Stomach (tissue), 19 donors: ENCODE data around the gene DPCD. TPM values are rescaled to one million over a fixed set of nuclear protein-coding genes. Genes with fewer than 3 reads are reported as not detected.
A peak's percentile ranks its signal among the peaks of the same experiment; 100 is the strongest.

Experiments
- DNase-seq, 2 donors: peaks; one replicate each; pipeline versions ENCODE4 v3.0.0 to v3.0.0-alpha.2; 2013 to 2019
- H3K27ac ChIP-seq, 5 donors: fragments of 200-600 bp in 4 of 5; sonication (generic) in 4 of 5; one replicate each; pipeline ENCODE4 v1.5.1; 2013 to 2019; ENCODE audit warnings: mild to moderate bottlenecking in 1 of 5, moderate library complexity in 1 of 5
- H3K27me3 ChIP-seq, 3 donors: fragments of 200-600 bp; sonication (generic); one replicate each; pipeline ENCODE4 v1.5.1; 2017 to 2019; ENCODE audit warnings: mixed run types in 1 of 3
- H3K36me3 ChIP-seq, 4 donors: fragments of 200-600 bp; sonication (generic); 1 replicate in 3 of 4; 2 replicates in 1 of 4; pipeline ENCODE4 v1.5.1; 2016 to 2019
- H3K4me1 ChIP-seq, 4 donors: fragments of 200-600 bp; sonication (generic); one replicate each; pipeline ENCODE4 v1.5.1; 2016 to 2019
- H3K4me3 ChIP-seq, 4 donors: fragments of 200-600 bp; sonication (generic) in 3 of 4; one replicate each; pipeline ENCODE4 v1.5.1; 2016 to 2019; ENCODE audit warnings: mild to moderate bottlenecking in 1 of 4
- H3K9me3 ChIP-seq, 4 donors: fragments of 200-600 bp; sonication (generic); one replicate each; pipeline ENCODE4 v1.5.1; 2016 to 2019
- CTCF ChIP-seq, 7 experiments: fragments of 450-650 bp in 4 of 7; fragments of 200-600 bp in 3 of 7; sonication (generic) in 3 of 7; IDR thresholded peaks; one replicate each; pipeline ENCODE4 v1.5.1; 2016 to 2019; ENCODE audit warnings: antibody characterized with exemption in 7 of 7, control low read depth in 2 of 7, mild to moderate bottlenecking in 1 of 7
- EP300 ChIP-seq: sonication (generic); formaldehyde crosslinking; IDR thresholded peaks from one replicate; pipeline ENCODE4 v1.6.1; 2017; ENCODE audit warnings: antibody characterized with exemption
- POLR2A ChIP-seq, 4 donors: fragments of 450-650 bp; IDR thresholded peaks; one replicate each; pipeline ENCODE4 v1.6.1; 2016; ENCODE audit warnings: antibody characterized with exemption in 4 of 4, control low read depth in 2 of 4, mild to moderate bottlenecking in 1 of 4, moderate library complexity in 1 of 4
- POLR2AphosphoS5 ChIP-seq, 3 donors: sonication (generic); formaldehyde crosslinking; IDR thresholded peaks; one replicate each; pipeline ENCODE4 v1.6.1; 2016; ENCODE audit warnings: antibody characterized with exemption in 3 of 3
- WGBS, 5 donors: extraction: QIAGEN DNeasy Blood & Tissue Kit in 3 of 5; methylation state at CpG; one replicate each; pipeline versions ENCODE4 v1.1.5 to v1.1.7; 2013 to 2018; 5-methylcytosine and 5-hydroxymethylcytosine counted together
- intact Hi-C: fragments of 100-400 bp; cut with DNase I; formaldehyde crosslinking; loops from one replicate; pipeline ENCODE4 v1.15.1; 2023; ENCODE audit warnings: low total_unique reads
- long read RNA-seq, 10 donors: transcript quantifications; one replicate each; lab custom pipeline, GENCODE V29; 2026
- polyA plus RNA-seq, 3 donors: library from polyadenylated mRNA; stranded (reverse); fragments of 200-250 nt; gene quantifications; one replicate each; pipeline ENCODE4 v1.2.3, GENCODE V29; 2013
- total RNA-seq, 5 donors: library from RNA; depleted of rRNA; stranded (reverse); fragments of >200 nt; gene quantifications; one replicate each; pipeline versions ENCODE4 v1.1.0 to v1.2.3, GENCODE V29; 2014 to 2016
- donor health status: healthy with polysubstance abuse.
- donor health status: Bipolar disorder and iron deficiency.
- donor health status: healthy.

The DPCD gene
- total RNA-seq (10 to 100 TPM in 4 of 5 donors, 1 to 10 TPM in 1; 6.7 to 86.6 (median 18.7) TPM), polyA plus RNA-seq (10 to 100 TPM; 16.7 to 27.3 (median 23.6) TPM)
- long read RNA-seq, donor 1, transcript DPCD-202 (6 exons, 858 nt) = major isoform, 8 of 8 reads
- long read RNA-seq, donor 1, partial matches to known transcripts = 0 of 8 reads
- long read RNA-seq, donor 1, other reads (novel, unspliced or antisense) = 0 of 8 reads
- long read RNA-seq, donor 2, transcript DPCD-202 (6 exons, 858 nt) = major isoform, 7 of 7 reads
- long read RNA-seq, donor 2, partial matches to known transcripts = 0 of 7 reads
- long read RNA-seq, donor 2, other reads (novel, unspliced or antisense) = 0 of 7 reads
- long read RNA-seq, donor 3, partial matches to known transcripts = 9 of 11 reads
- long read RNA-seq, donor 3, other reads (novel, unspliced or antisense) = 0 of 11 reads
- long read RNA-seq, donor 4 = 0 reads
- long read RNA-seq, donor 5, transcript DPCD-202 (6 exons, 858 nt) = major isoform, 5 of 5 reads
- long read RNA-seq, donor 5, partial matches to known transcripts = 0 of 5 reads
- long read RNA-seq, donor 5, other reads (novel, unspliced or antisense) = 0 of 5 reads
- long read RNA-seq, donor 6, transcript DPCD-202 (6 exons, 858 nt) = major isoform, 13 of 13 reads
- long read RNA-seq, donor 6, partial matches to known transcripts = 0 of 13 reads
- long read RNA-seq, donor 6, other reads (novel, unspliced or antisense) = 0 of 13 reads
- long read RNA-seq, donor 7, transcript DPCD-202 (6 exons, 858 nt) = major isoform, 14 of 14 reads
- long read RNA-seq, donor 7, partial matches to known transcripts = 0 of 14 reads
- long read RNA-seq, donor 7, other reads (novel, unspliced or antisense) = 0 of 14 reads
- long read RNA-seq, donor 8, partial matches to known transcripts = 0 of 4 reads
- long read RNA-seq, donor 8, other reads (novel, unspliced or antisense) = 0 of 4 reads
- long read RNA-seq, donor 9, transcript DPCD-202 (6 exons, 858 nt) = major isoform, 10 of 10 reads
- long read RNA-seq, donor 9, partial matches to known transcripts = 0 of 10 reads
- long read RNA-seq, donor 9, other reads (novel, unspliced or antisense) = 0 of 10 reads
- long read RNA-seq, donor 10, partial matches to known transcripts = 0 of 4 reads
- long read RNA-seq, donor 10, other reads (novel, unspliced or antisense) = 0 of 4 reads

- no peaks in the 10 kb centered on the region for H3K9me3 ChIP-seq
- peaks cover 18 to 34% (median 30%) of the 10 kb centered on the region in 4 donors for H3K4me1 ChIP-seq
- 0 to 1% (median 1%) methylated on average over 39 to 50 of the region's 50 CpGs for WGBS, 5 donors
- peak; percentile 98 to 99 for DNase-seq
- H3K27ac ChIP-seq = peak within 1 kb of the TSS; percentile 61 to 89 (median 79)
- H3K27me3 ChIP-seq = no peaks in the 10 kb centered on the region
- peaks cover 8 to 31% (median 29%) of the 10 kb centered on the region in 4 donors for H3K36me3 ChIP-seq
- TF ChIP-seq EP300 = no peak
- TF ChIP-seq CTCF (IDR thresholded peaks at IDR 0.05) = no peak
- peak in 2 of 3 donors; percentile 55 to 81 for TF ChIP-seq POLR2AphosphoS5 (IDR thresholded peaks at IDR 0.05)
- H3K4me3 ChIP-seq = peak within 1 kb of the TSS; percentile 82 to 98 (median 90)
- intact Hi-C loops = no loop called here
These were observed at the start of gene DPCD, which contains the start of gene POLL for GRCh38 chr10:101587725-101588653. DPCD (plus strand) TSS chr10:101588321; CDS start chr10:101588337, 16 bp downstream. POLL (minus strand) TSS chr10:101588257; CDS start chr10:101587360, 897 bp downstream.

- no peak overlapping the region for H3K27ac ChIP-seq
- H3K27me3 ChIP-seq = no peaks in the 10 kb centered on the region
- peaks cover 8 to 51% (median 47%) of the 10 kb centered on the region in 4 donors for H3K36me3 ChIP-seq
- no peaks in the 10 kb centered on the region for H3K4me1 ChIP-seq
- H3K4me3 ChIP-seq = no peak overlapping the region
- no peaks in the 10 kb centered on the region for H3K9me3 ChIP-seq
- TF ChIP-seq POLR2A (IDR thresholded peaks at IDR 0.05) (no peak), EP300 (no peak), POLR2AphosphoS5 (IDR thresholded peaks at IDR 0.05) (no peak), CTCF (IDR thresholded peaks at IDR 0.05) (no peak)
- 88 to 97% (median 95%) methylated on average over 2 of the region's 2 CpGs for WGBS, 5 donors
- DNase-seq = no peak
- intact Hi-C loops = no loop called here
These were observed 49.7 kb upstream of the DPCD start for GRCh38 chr10:101538446-101538845.

GRCh38 chr10:101545898-101546297 is 42.2 kb upstream of the DPCD start:
- no peak for DNase-seq
- Histone ChIP-seq H3K27ac (no peak overlapping the region), H3K4me1 (peaks cover 0 to 13% (median 6%) of the 10 kb centered on the region in 4 donors), H3K4me3 (no peak overlapping the region), H3K9me3 (no peaks in the 10 kb centered on the region), H3K36me3 (peaks cover 0 to 16% (median 9%) of the 10 kb centered on the region in 4 donors), H3K27me3 (no peaks in the 10 kb centered on the region)
- intact Hi-C loops = no loop called here
- TF ChIP-seq EP300 (no peak), POLR2AphosphoS5 (IDR thresholded peaks at IDR 0.05) (no peak), CTCF (IDR thresholded peaks at IDR 0.05) (no peak)
